SU-DHL-6 (cell line): ENCODE measurements around the gene VDR.

Experiments
- H2AFZ ChIP-seq: fragments of 200-600 bp; sonication (generic); 2 replicates; pipeline ENCODE4 v1.6.1; 2014; ENCODE audit warnings: low read depth, mild to moderate bottlenecking, moderate library complexity, mixed read lengths, antibody characterized with exemption, low read length; ENCODE audit not compliant: severe bottlenecking
- H3F3A ChIP-seq: fragments of 200-600 bp; shearing (Covaris generic); 2 replicates; pipeline ENCODE4 v1.6.0; 2016; ENCODE audit warnings: antibody characterized with exemption, mild to moderate bottlenecking; ENCODE audit not compliant: insufficient read depth
- H3K27ac ChIP-seq: fragments of 200-600 bp; sonication (generic); 2 replicates; pipeline ENCODE4 v1.5.1; 2016; ENCODE audit warnings: low read depth, mild to moderate bottlenecking, low read length, moderate library complexity, mixed read lengths
- H3K27me3 ChIP-seq: fragments of 200-600 bp; sonication (generic), shearing (Covaris generic); 2 replicates; pipeline ENCODE4 v1.6.0; 2014; ENCODE audit warnings: mild to moderate bottlenecking, low read length
- H3K36me3 ChIP-seq: fragments of 200-600 bp; sonication (generic); 2 replicates; pipeline ENCODE4 v1.6.1; 2014; ENCODE audit warnings: mild to moderate bottlenecking, low read length, mixed read lengths
- H3K4me2 ChIP-seq: fragments of 300-600, 200-600 bp; shearing (Covaris generic), sonication (generic); 2 replicates; pipeline ENCODE4 v1.6.0; 2014; ENCODE audit warnings: low read length, low read depth, mild to moderate bottlenecking; ENCODE audit not compliant: poor library complexity, severe bottlenecking
- H3K4me3 ChIP-seq: fragments of 200-600 bp; sonication (generic); 2 replicates; pipeline ENCODE4 v1.5.1; 2014; ENCODE audit warnings: antibody characterized with exemption, low read length, mild to moderate bottlenecking, mixed read lengths; ENCODE audit not compliant: insufficient read depth, poor library complexity, severe bottlenecking
- H3K79me2 ChIP-seq: fragments of 200-600 bp; sonication (generic); 2 replicates; pipeline ENCODE4 v1.6.1; 2014; ENCODE audit warnings: mild to moderate bottlenecking, low read length, moderate library complexity; ENCODE audit not compliant: insufficient read depth
- H3K9ac ChIP-seq: fragments of 200-600 bp; sonication (generic); 2 replicates; pipeline ENCODE4 v1.7.0; 2014; ENCODE audit warnings: mild to moderate bottlenecking, low read length
- H3K9me2 ChIP-seq: fragments of 200-600 bp; sonication (generic); replicated peaks from 2 replicates; pipeline ENCODE4 v1.6.1; 2014; ENCODE audit warnings: low read length; ENCODE audit not compliant: insufficient read depth
- H3K9me3 ChIP-seq: fragments of 200-600 bp; sonication (generic); 2 replicates; pipeline ENCODE4 v1.6.1; 2014; ENCODE audit warnings: low read length, mixed read lengths; ENCODE audit not compliant: insufficient read depth
- H4K20me1 ChIP-seq: fragments of 200-600 bp; sonication (generic); 2 replicates; pipeline ENCODE4 v1.6.1; 2014; ENCODE audit warnings: low read depth, mild to moderate bottlenecking, antibody characterized with exemption, low read length, moderate library complexity, mixed read lengths
- EZH2phosphoT487 ChIP-seq: fragments of 200-600 bp; sonication (generic), shearing (Covaris generic); conservative IDR thresholded peaks from 2 replicates; pipeline ENCODE4 v1.6.1; 2018; ENCODE audit warnings: mild to moderate bottlenecking, antibody characterized with exemption, low read length, moderate library complexity, mixed read lengths
- TF ChIP-seq, protein P1 (sequence below): fragments of 200-600 bp; sonication (generic); IDR thresholded peaks from one replicate; pipeline ENCODE4 v1.5.1; 2017; ENCODE audit warnings: antibody characterized with exemption, mild to moderate bottlenecking, low read length, moderate library complexity; ENCODE audit not compliant: insufficient read depth, poor library complexity, severe bottlenecking

VDR gene

DNA sequence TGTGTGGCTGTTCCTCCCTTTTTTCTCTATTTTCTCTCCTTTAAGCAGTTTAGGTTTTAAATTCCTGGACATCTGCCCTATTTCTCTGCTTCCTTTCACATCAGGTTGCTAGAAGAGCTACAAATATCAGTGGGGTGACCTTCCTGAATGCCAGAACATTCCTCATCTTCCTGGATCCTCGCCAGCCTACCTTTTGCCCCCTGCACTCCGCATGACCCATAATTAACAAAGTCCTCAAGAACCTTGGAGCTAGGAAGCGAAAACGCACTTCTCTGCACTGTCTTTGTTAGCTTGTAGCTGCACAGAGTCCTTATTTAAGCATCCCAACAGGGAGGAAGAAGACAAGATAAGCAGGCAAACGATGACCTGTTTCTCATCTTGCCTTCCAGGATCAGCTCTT lies 30.5 kb downstream of the VDR start:
- Histone ChIP-seq H3K79me2 (no peaks in the 10 kb centered on the region), H3K9me2 (no peaks in the 10 kb centered on the region), H3F3A (no peaks in the 10 kb centered on the region), H2AFZ (no peak overlapping the region), H3K4me3 (no peak overlapping the region), H3K9ac (no peak overlapping the region), H3K27me3 (no peaks in the 10 kb centered on the region), H3K36me3 (no peaks in the 10 kb centered on the region), H3K27ac (no peak overlapping the region), H3K4me2 (no peak overlapping the region), H4K20me1 (no peaks in the 10 kb centered on the region), H3K9me3 (no peaks in the 10 kb centered on the region)
- TF ChIP-seq, protein P1, sequence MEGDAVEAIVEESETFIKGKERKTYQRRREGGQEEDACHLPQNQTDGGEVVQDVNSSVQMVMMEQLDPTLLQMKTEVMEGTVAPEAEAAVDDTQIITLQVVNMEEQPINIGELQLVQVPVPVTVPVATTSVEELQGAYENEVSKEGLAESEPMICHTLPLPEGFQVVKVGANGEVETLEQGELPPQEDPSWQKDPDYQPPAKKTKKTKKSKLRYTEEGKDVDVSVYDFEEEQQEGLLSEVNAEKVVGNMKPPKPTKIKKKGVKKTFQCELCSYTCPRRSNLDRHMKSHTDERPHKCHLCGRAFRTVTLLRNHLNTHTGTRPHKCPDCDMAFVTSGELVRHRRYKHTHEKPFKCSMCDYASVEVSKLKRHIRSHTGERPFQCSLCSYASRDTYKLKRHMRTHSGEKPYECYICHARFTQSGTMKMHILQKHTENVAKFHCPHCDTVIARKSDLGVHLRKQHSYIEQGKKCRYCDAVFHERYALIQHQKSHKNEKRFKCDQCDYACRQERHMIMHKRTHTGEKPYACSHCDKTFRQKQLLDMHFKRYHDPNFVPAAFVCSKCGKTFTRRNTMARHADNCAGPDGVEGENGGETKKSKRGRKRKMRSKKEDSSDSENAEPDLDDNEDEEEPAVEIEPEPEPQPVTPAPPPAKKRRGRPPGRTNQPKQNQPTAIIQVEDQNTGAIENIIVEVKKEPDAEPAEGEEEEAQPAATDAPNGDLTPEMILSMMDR, result no peak
- no peak for TF ChIP-seq EZH2phosphoT487

DNA sequence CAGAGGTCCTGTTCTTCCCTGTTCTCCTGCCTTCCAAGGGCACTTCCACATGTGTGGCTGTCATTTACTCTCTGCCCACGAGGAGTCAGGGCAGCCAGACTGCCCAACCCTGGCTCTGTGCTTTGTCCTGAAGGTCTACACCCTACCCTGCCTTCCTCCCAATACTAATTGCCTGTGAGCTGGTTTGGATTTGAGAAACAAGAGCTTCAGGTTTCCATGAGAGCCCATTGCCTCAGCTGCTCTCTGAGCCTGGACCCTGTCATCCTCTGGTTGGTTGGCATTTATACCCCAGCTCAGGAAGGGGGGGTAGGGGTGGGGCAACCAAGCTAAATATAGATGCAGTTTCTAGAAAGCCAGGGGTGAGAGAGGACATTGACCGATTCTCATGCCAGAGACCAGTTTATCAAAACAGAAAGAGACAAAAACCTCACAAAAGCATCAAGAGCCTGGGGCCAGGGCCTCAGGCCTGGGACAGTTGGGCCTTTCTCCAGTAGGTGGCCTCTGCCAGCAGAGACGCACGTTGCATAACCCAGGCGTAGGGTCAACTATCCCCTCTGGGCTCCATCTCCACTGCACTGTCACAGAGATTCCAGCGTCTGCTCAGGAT lies 34.5 kb downstream of the VDR start:
- H3K27me3 ChIP-seq, result no peaks in the 10 kb centered on the region
- H2AFZ ChIP-seq, result no peak overlapping the region
- H3K36me3 ChIP-seq, result no peaks in the 10 kb centered on the region
- H3F3A ChIP-seq, result no peaks in the 10 kb centered on the region
- H4K20me1 ChIP-seq, result no peaks in the 10 kb centered on the region
- no peaks in the 10 kb centered on the region for H3K9me2 ChIP-seq
- H3K9me3 ChIP-seq, result no peaks in the 10 kb centered on the region
- H3K79me2 ChIP-seq, result no peaks in the 10 kb centered on the region
- no peak overlapping the region for H3K9ac ChIP-seq
- no peak overlapping the region for H3K4me3 ChIP-seq
- TF ChIP-seq, protein P1, result no peak
- no peak for TF ChIP-seq EZH2phosphoT487
- no peak overlapping the region for H3K4me2 ChIP-seq
- H3K27ac ChIP-seq, result no peak overlapping the region

DNA sequence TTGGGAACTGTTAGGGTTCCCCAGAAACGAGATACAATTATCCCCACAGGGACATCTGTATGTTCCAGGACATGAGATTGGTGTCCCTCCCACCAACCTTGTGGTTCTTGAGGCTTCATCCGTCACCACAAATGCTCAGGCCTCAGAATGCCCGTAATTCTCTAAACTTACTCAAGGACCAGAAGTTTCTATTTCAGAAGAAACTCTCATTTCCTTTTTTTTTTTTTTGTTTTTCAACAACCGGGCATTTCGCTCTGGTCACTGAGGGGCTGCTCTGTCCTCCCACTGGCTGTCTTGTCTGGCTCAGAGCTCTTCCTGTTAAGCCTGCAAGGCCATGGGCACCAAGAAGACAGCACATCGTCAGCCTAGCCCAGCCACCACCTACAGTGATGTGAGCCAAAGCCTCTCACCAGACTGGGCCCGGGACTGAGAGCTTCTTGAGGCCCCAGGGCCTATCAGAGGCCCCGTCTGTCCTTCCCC lies 36.2 kb downstream of the VDR start:
- H3K4me3 ChIP-seq, result no peak overlapping the region
- H3K27me3 ChIP-seq, result no peaks in the 10 kb centered on the region

More for the DNA sequence above, 36.2 kb downstream of the VDR start:
- no peaks in the 10 kb centered on the region for H3K79me2 ChIP-seq
- TF ChIP-seq, protein P1, result no peak
- no peak for TF ChIP-seq EZH2phosphoT487
- H3K4me2 ChIP-seq, result no peak overlapping the region
- H3K9me2 ChIP-seq, result no peaks in the 10 kb centered on the region
- no peaks in the 10 kb centered on the region for H3K9me3 ChIP-seq
- H3K36me3 ChIP-seq, result no peaks in the 10 kb centered on the region
- H4K20me1 ChIP-seq, result no peaks in the 10 kb centered on the region
- H3K9ac ChIP-seq, result no peak overlapping the region
- H2AFZ ChIP-seq, result no peak overlapping the region
- H3K27ac ChIP-seq, result no peak overlapping the region
- no peaks in the 10 kb centered on the region for H3F3A ChIP-seq
